Gastroesophageal sphincter (tissue), 3 donors: ENCODE data around the gene MBOAT2.

ENCODE experiments used
- CTCF ChIP-seq, 4 experiments: fragments of 200-600 bp in 2 of 4; fragments of 450-650 bp in 2 of 4; sonication (generic) in 1 of 4; IDR thresholded peaks; one replicate each; pipeline ENCODE4 v1.5.1; 2017 to 2019; ENCODE audit warnings: antibody characterized with exemption in 4 of 4, mild to moderate bottlenecking in 2 of 4, moderate library complexity in 2 of 4
- POLR2A ChIP-seq, 2 donors: fragments of 450-650 bp; IDR thresholded peaks; one replicate each; pipeline ENCODE4 v1.6.1; 2017; ENCODE audit warnings: antibody characterized with exemption in 2 of 2, mild to moderate bottlenecking in 2 of 2, moderate library complexity in 1 of 2

DNA sequence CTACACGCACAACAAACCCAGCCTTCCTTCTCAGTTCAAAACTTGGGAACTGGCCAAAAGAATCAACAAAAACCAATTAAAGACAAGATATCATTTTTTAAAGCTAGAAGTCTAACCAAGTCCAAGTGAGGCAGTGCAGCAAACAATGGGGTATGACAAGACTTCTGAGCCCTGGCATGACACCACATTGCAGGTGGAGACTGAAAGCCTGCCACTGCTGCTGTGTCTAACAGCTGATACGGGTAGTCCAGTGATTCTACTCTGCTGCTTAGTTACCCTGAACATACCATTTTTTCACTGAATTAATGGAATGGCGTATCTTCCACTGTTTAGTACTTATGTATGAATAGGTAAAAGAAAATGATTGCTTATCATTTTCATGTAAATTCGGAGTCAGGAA, 118.7 kb downstream of the MBOAT2 start:
- TF ChIP-seq POLR2A (IDR thresholded peaks at IDR 0.05) (no peak), CTCF (IDR thresholded peaks at IDR 0.05) (no peak)
